DMS153 treated with DMSO at 0.1 percent for 48 hours (cell line): ENCODE data around the gene SERP2.
"Not testable (repeated sequence)": the region's sequence is repeated elsewhere in the genome, so short reads cannot be mapped to it uniquely, and the experiment has no call there.

Experiments
- DNase-seq: peaks from one replicate; lab custom pipeline; 2025; ENCODE audit not compliant: unreplicated experiment; lab: John Stamatoyannopoulos, UW

The SERP2 gene

GRCh38 chr13:44373601-44374347 is at the start of gene SERP2:
TSS of gene SERP2 (plus strand) at chr13:44373824. CDS start at chr13:44374026, 202 bp downstream.
- DNase-seq, result no peak

- DNase-seq, result no peak
These were observed 46.7 kb upstream of the SERP2 start for GRCh38 chr13:44326961-44327360.

- DNase-seq, result not testable (repeated sequence)
These were observed 44.6 kb upstream of the SERP2 start for GRCh38 chr13:44329041-44329440.

- no peak for DNase-seq
These were observed 43.6 kb upstream of the SERP2 start for GRCh38 chr13:44329909-44330545.

- DNase-seq, result no peak
These were observed 42.2 kb upstream of the SERP2 start for GRCh38 chr13:44331446-44331845.

- DNase-seq, result no peak
These were observed 41.4 kb upstream of the SERP2 start for GRCh38 chr13:44331912-44332851.

GRCh38 chr13:44333950-44334655 is 39.5 kb upstream of the SERP2 start:
- DNase-seq, result no peak

GRCh38 chr13:44334751-44335150 is 38.9 kb upstream of the SERP2 start:
- DNase-seq, result no peak

GRCh38 chr13:44336934-44337333 is 36.7 kb upstream of the SERP2 start:
- DNase-seq, result no peak

- DNase-seq, result no peak
These were observed 36.0 kb upstream of the SERP2 start for GRCh38 chr13:44337581-44337980.

GRCh38 chr13:44340508-44340907 is 33.1 kb upstream of the SERP2 start:
- DNase-seq, result no peak

GRCh38 chr13:44342741-44343140 is 30.9 kb upstream of the SERP2 start:
- no peak for DNase-seq

- DNase-seq, result no peak
These were observed 27.1 kb upstream of the SERP2 start for GRCh38 chr13:44346534-44346933.

GRCh38 chr13:44347301-44347700 is 26.3 kb upstream of the SERP2 start:
- no peak for DNase-seq

GRCh38 chr13:44347949-44348348 is 25.7 kb upstream of the SERP2 start:
- no peak for DNase-seq

GRCh38 chr13:44350775-44351504 is 22.7 kb upstream of the SERP2 start:
- no peak for DNase-seq

- DNase-seq, result no peak
These were observed 22.1 kb upstream of the SERP2 start for GRCh38 chr13:44351505-44351854.

GRCh38 chr13:44352202-44352601 is 21.4 kb upstream of the SERP2 start:
- no peak for DNase-seq

GRCh38 chr13:44352671-44353070 is 21.0 kb upstream of the SERP2 start:
- no peak for DNase-seq

- DNase-seq, result no peak
These were observed 19.3 kb upstream of the SERP2 start for GRCh38 chr13:44354331-44354730.
